ENCODE measurements around the gene PHLDB2. TPM values are rescaled to one million over a fixed set of nuclear protein-coding genes. Genes with fewer than 3 reads are reported as not detected.

PHLDB2 gene
- total and polyA plus RNA-seq, 8 donors, result 10.6 to 149 (median 29.0) TPM

- H3K36me3 ChIP-seq, result peaks cover 0 to 14% (median 9%) of the 10 kb centered on the region in 4 donors
- H3K27me3 ChIP-seq, result no peaks in the 10 kb centered on the region
- no peak for DNase-seq
- peaks cover 0 to 16% (median 11%) of the 10 kb centered on the region in 4 donors for H3K4me1 ChIP-seq
- TF ChIP-seq EP300 (IDR thresholded peaks at IDR 0.05), result no peak
- TF ChIP-seq CTCF (IDR thresholded peaks at IDR 0.05), result no peak
- no peak for TF ChIP-seq POLR2AphosphoS5 (IDR thresholded peaks at IDR 0.05)
- TF ChIP-seq POLR2A (IDR thresholded peaks at IDR 0.05), result no peak
- 20 to 28% (median 25%) methylated on average over 3 of the region's 3 CpGs for WGBS, 5 donors
- H3K27ac ChIP-seq, result no peak overlapping the region
- intact Hi-C loops (cut with DNase I; ENCODE audit: low total_unique reads), result no loop called here
- no peaks in the 10 kb centered on the region for H3K9me3 ChIP-seq
- H3K4me3 ChIP-seq, result no peak overlapping the region
These were observed 67.2 kb downstream of the PHLDB2 start for GRCh38 chr3:111926266-111926676.

- Histone ChIP-seq H3K4me3 (no peak overlapping the region), H3K36me3 (peaks cover 0 to 6% (median 0%) of the 10 kb centered on the region in 4 donors), H3K27me3 (no peaks in the 10 kb centered on the region), H3K9me3 (no peaks in the 10 kb centered on the region), H3K27ac (no peak overlapping the region), H3K4me1 (peaks cover 0 to 22% (median 14%) of the 10 kb centered on the region in 4 donors)
- DNase-seq, result no peak
- intact Hi-C loops (cut with DNase I; ENCODE audit: low total_unique reads), result no loop called here
- no peak for TF ChIP-seq POLR2AphosphoS5 (IDR thresholded peaks at IDR 0.05)
- no peak for TF ChIP-seq EP300 (IDR thresholded peaks at IDR 0.05)
- TF ChIP-seq POLR2A (IDR thresholded peaks at IDR 0.05), result no peak
- 66 to 78% (median 76%) methylated on average over 2 of the region's 2 CpGs for WGBS, 5 donors
These were observed 69.5 kb downstream of the PHLDB2 start for GRCh38 chr3:111928613-111929012.

GRCh38 chr3:111929484-111929883 is 70.4 kb downstream of the PHLDB2 start:
- 76 to 93% (median 91%) methylated on average over 2 of the region's 2 CpGs for WGBS, 5 donors
- Histone ChIP-seq H3K27ac (no peak overlapping the region), H3K36me3 (peaks cover 0 to 6% (median 0%) of the 10 kb centered on the region in 4 donors), H3K9me3 (no peaks in the 10 kb centered on the region), H3K4me3 (no peak overlapping the region), H3K27me3 (no peaks in the 10 kb centered on the region), H3K4me1 (peaks cover 0 to 21% (median 9%) of the 10 kb centered on the region in 4 donors)
- intact Hi-C loops (cut with DNase I; ENCODE audit: low total_unique reads), result no loop called here
- no peak for DNase-seq
- no peak for TF ChIP-seq CTCF (IDR thresholded peaks at IDR 0.05)
- no peak for TF ChIP-seq POLR2A (IDR thresholded peaks at IDR 0.05)
- TF ChIP-seq EP300 (IDR thresholded peaks at IDR 0.05), result no peak
- no peak for TF ChIP-seq POLR2AphosphoS5 (IDR thresholded peaks at IDR 0.05)

GRCh38 chr3:111932946-111933345 is 73.9 kb downstream of the PHLDB2 start:
- no peak overlapping the region for H3K27ac ChIP-seq
- WGBS, 5 donors, result 19 to 35% (median 30%) methylated on average over 3 of the region's 3 CpGs
- H3K4me3 ChIP-seq, result no peak overlapping the region
- intact Hi-C loops (cut with DNase I; ENCODE audit: low total_unique reads), result no loop called here
- peaks cover 0 to 6% (median 0%) of the 10 kb centered on the region in 4 donors for H3K36me3 ChIP-seq
- no peaks in the 10 kb centered on the region for H3K27me3 ChIP-seq
- no peaks in the 10 kb centered on the region for H3K9me3 ChIP-seq
- TF ChIP-seq CTCF (IDR thresholded peaks at IDR 0.05) (no peak), EP300 (IDR thresholded peaks at IDR 0.05) (no peak), POLR2A (IDR thresholded peaks at IDR 0.05) (no peak), POLR2AphosphoS5 (IDR thresholded peaks at IDR 0.05) (no peak)
- H3K4me1 ChIP-seq, result peaks cover 0 to 35% (median 7%) of the 10 kb centered on the region in 4 donors
- DNase-seq, result no peak

GRCh38 chr3:111936191-111936841 is 77.3 kb downstream of the PHLDB2 start:
- no peak overlapping the region for H3K4me3 ChIP-seq
- no peak overlapping the region for H3K27ac ChIP-seq
- H3K36me3 ChIP-seq, result peaks cover 10 to 35% (median 27%) of the 10 kb centered on the region in 4 donors
- no peaks in the 10 kb centered on the region for H3K9me3 ChIP-seq
- no peak for DNase-seq
- H3K27me3 ChIP-seq, result no peaks in the 10 kb centered on the region
- peaks cover 0 to 35% (median 7%) of the 10 kb centered on the region in 4 donors for H3K4me1 ChIP-seq
- intact Hi-C loops (cut with DNase I; ENCODE audit: low total_unique reads), result no loop called here
- TF ChIP-seq POLR2A (IDR thresholded peaks at IDR 0.05), result no peak
- no peak for TF ChIP-seq POLR2AphosphoS5 (IDR thresholded peaks at IDR 0.05)
- no peak for TF ChIP-seq EP300 (IDR thresholded peaks at IDR 0.05)
- TF ChIP-seq CTCF (IDR thresholded peaks at IDR 0.05), result no peak

All from stomach (tissue), 9 donors.